HepG2 (cell line): ENCODE data around the gene AP1M1. TPM values are rescaled to one million over a fixed set of nuclear protein-coding genes. Genes with fewer than 3 reads are reported as not detected.

Experiments
- CREB1 ChIP-seq, 2 experiments: fragments of 450-650 bp in 1 of 2; IDR thresholded peaks; 2 replicates each; pipeline ENCODE4 v1.6.1; 2016 to 2017; ENCODE audit warnings: control low read depth in 1 of 2, mild to moderate bottlenecking in 1 of 2, missing compliant biosample characterization in 1 of 2, missing genetic modification characterization in 1 of 2
- FOXK1 ChIP-seq: sonication (generic); formaldehyde crosslinking; IDR thresholded peaks from 2 replicates; pipeline ENCODE4 v1.4.0; 2020; ENCODE audit warnings: low read depth, missing genetic modification reagents, borderline replicate concordance
- FOXO1 ChIP-seq: sonication (generic); formaldehyde crosslinking; IDR thresholded peaks from 2 replicates; pipeline ENCODE4 v1.4.0; 2020; ENCODE audit warnings: missing genetic modification reagents
- MTF2 ChIP-seq: sonication (generic); formaldehyde crosslinking; IDR thresholded peaks from 2 replicates; pipeline ENCODE4 v1.5.0; 2020; ENCODE audit warnings: missing genetic modification reagents, borderline replicate concordance
- SATB2 ChIP-seq: sonication (generic); formaldehyde crosslinking; IDR thresholded peaks from 2 replicates; pipeline ENCODE4 v1.5.0; 2020; ENCODE audit warnings: missing genetic modification reagents
- SYNCRIP ChIP-seq: fragments of 200-400 bp; formaldehyde crosslinking; IDR thresholded peaks from 2 replicates; pipeline ENCODE4 v1.6.1; 2018; ENCODE audit warnings: mild to moderate bottlenecking, low read depth, low read length; ENCODE audit not compliant: insufficient read depth
- TP53 ChIP-seq: sonication (generic); formaldehyde crosslinking; conservative IDR thresholded peaks from 2 replicates; pipeline ENCODE4 v1.4.0; 2020; ENCODE audit warnings: missing genetic modification reagents
- ZNF605 ChIP-seq: sonication (generic); formaldehyde crosslinking; IDR thresholded peaks from 2 replicates; pipeline ENCODE4 v1.8.0; 2022; ENCODE audit warnings: mild to moderate bottlenecking, missing genetic modification reagents
- ZNF724P ChIP-seq: sonication (generic); formaldehyde crosslinking; IDR thresholded peaks from 2 replicates; pipeline ENCODE4 v1.8.0; 2022; ENCODE audit warnings: missing genetic modification reagents, borderline replicate concordance
- ZNF768 ChIP-seq: sonication (generic); formaldehyde crosslinking; IDR thresholded peaks from 2 replicates; pipeline ENCODE4 v1.4.0; 2020; ENCODE audit warnings: missing genetic modification reagents
- ZSCAN31 ChIP-seq: sonication (generic); formaldehyde crosslinking; IDR thresholded peaks from 2 replicates; pipeline ENCODE4 v1.5.0; 2020; ENCODE audit warnings: low read depth, mild to moderate bottlenecking, missing genetic modification reagents
- polyA plus RNA-seq, 8 experiments: library from polyadenylated mRNA; depleted of rRNA in 3 of 8; stranded (reverse) in 7 of 8; unstranded in 1 of 8; fragments of >200 nt; fragmentation: Illumina TruSeq in 4 of 8; extraction: Trizol in 4 of 8; gene quantifications; 2 replicates each; pipeline versions ENCODE4 v1.2.1 to v1.2.3, GENCODE V29; 2011 to 2016; ENCODE audit warnings: low read depth in 4 of 8, missing spikeins in 1 of 8, mixed read lengths in 1 of 8; ENCODE audit not compliant: insufficient read depth in 1 of 8
- total RNA-seq, 5 experiments: library from RNA; depleted of rRNA; stranded (reverse); fragments of >200 nt; fragmentation: Illumina TruSeq; extraction: Trizol; gene quantifications; 2 replicates each; pipeline ENCODE4 v1.2.3, GENCODE V29; 2016; ENCODE audit warnings: low read depth in 1 of 5
- TF ChIP-seq, protein P1 (sequence below): IDR thresholded peaks from 2 replicates; pipeline ENCODE4 v1.6.1; 2012; ENCODE audit warnings: inconsistent platforms
- TF ChIP-seq, protein P2 (sequence below): IDR thresholded peaks from 2 replicates; pipeline ENCODE4 v1.6.1; 2016; ENCODE audit warnings: mild to moderate bottlenecking
- TF ChIP-seq, protein P3 (sequence below): sonication (generic); formaldehyde crosslinking; IDR thresholded peaks from 2 replicates; pipeline ENCODE4 v1.4.0; 2020; ENCODE audit warnings: missing genetic modification reagents, mild to moderate bottlenecking, borderline replicate concordance
- TF ChIP-seq, protein P4 (sequence below): sonication (generic); formaldehyde crosslinking; IDR thresholded peaks from 2 replicates; pipeline ENCODE4 v1.9.0; 2021; ENCODE audit warnings: mild to moderate bottlenecking, missing genetic modification reagents

Gene AP1M1
- total and polyA plus RNA-seq, 2 of the 13 experiments (the other 11 are each of a cell fraction or from before 2014, with no cell fraction given), result 34.4 to 46.1 TPM

DNA sequence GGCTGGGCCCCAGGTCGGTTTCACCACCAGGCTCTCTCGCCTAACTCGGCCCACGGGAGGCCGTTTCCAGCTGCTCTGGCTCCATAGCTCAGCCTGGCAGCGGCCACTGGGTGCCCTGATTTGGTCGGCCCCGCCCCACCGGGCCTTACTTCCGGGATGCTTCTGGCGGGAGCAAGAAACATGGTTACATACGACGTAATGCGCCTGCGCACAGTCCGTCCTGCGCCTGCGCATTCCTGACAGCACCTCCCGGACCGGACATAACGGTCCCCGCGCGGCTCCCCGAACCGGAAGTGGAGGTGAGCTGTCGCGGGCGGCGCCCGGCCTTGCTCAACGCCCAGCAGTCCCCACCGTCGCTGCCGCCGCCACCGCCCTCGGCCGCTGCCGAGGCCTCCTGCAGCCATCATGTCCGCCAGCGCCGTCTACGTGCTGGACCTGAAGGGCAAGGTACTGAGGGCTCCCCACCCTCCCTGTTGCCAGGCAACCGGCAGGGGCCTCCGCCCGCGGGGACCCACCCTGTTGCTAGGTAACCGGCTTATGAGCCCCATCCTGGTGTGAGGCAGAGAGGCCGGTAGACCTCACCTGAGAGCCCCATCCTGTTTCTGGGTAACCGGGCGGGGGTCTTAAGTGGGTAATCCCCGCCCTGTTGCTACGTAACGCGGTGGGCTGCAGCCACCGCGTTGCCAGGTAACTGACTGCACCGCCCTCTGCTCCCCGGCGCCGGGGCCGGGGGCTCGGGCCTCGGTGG is at the start of gene AP1M1 (continued):
- TF ChIP-seq FOXK1 (peak; percentile 81), SATB2 (CRISPR knock-in tag) (no peak), SYNCRIP (no peak), CREB1 (IDR thresholded peaks at IDR 0.05) (no peak), CREB1 (CRISPR knock-in tag; IDR thresholded peaks at IDR 0.05) (no peak), ZNF724P (peak; percentile 70; the same call in 1 of the 2 replicates), MTF2 (CRISPR knock-in tag) (no peak), ZSCAN31 (CRISPR knock-in tag) (peak; percentile 57), TP53 (CRISPR knock-in tag) (no peak), ZNF605 (CRISPR knock-in tag) (peak; percentile 59; the same call in 1 of the 2 replicates), FOXO1 (no peak), ZNF768 (CRISPR knock-in tag) (peak; percentile 31; the same call in 1 of the 2 replicates)
- TF ChIP-seq, protein P1, sequence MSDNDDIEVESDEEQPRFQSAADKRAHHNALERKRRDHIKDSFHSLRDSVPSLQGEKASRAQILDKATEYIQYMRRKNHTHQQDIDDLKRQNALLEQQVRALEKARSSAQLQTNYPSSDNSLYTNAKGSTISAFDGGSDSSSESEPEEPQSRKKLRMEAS, result peak; percentile 67
- TF ChIP-seq, protein P2, sequence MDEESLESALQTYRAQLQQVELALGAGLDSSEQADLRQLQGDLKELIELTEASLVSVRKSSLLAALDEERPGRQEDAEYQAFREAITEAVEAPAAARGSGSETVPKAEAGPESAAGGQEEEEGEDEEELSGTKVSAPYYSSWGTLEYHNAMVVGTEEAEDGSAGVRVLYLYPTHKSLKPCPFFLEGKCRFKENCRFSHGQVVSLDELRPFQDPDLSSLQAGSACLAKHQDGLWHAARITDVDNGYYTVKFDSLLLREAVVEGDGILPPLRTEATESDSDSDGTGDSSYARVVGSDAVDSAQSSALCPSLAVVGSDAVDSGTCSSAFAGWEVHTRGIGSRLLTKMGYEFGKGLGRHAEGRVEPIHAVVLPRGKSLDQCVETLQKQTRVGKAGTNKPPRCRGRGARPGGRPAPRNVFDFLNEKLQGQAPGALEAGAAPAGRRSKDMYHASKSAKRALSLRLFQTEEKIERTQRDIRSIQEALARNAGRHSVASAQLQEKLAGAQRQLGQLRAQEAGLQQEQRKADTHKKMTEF (CRISPR knock-in tag), result peak; percentile 69; the same call in 1 of the 2 replicates
- TF ChIP-seq, protein P3, sequence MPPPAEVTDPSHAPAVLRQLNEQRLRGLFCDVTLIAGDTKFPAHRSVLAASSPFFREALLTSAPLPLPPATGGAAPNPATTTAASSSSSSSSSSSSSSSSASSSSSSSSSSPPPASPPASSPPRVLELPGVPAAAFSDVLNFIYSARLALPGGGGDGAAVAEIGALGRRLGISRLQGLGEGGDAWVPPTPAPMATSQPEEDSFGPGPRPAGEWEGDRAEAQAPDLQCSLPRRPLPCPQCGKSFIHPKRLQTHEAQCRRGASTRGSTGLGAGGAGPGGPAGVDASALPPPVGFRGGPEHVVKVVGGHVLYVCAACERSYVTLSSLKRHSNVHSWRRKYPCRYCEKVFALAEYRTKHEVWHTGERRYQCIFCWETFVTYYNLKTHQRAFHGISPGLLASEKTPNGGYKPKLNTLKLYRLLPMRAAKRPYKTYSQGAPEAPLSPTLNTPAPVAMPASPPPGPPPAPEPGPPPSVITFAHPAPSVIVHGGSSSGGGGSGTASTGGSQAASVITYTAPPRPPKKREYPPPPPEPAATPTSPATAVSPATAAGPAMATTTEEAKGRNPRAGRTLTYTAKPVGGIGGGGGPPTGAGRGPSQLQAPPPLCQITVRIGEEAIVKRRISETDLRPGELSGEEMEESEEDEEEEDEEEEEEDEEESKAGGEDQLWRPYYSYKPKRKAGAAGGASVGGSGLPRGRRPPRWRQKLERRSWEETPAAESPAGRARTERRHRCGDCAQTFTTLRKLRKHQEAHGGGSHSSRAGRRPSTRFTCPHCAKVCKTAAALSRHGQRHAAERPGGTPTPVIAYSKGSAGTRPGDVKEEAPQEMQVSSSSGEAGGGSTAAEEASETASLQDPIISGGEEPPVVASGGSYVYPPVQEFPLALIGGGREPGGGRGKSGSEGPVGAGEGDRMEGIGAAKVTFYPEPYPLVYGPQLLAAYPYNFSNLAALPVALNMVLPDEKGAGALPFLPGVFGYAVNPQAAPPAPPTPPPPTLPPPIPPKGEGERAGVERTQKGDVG (CRISPR knock-in tag), result 0 out of 2 replicates have a peak, but pooled peaks have one; percentile 42
- TF ChIP-seq, protein P4, sequence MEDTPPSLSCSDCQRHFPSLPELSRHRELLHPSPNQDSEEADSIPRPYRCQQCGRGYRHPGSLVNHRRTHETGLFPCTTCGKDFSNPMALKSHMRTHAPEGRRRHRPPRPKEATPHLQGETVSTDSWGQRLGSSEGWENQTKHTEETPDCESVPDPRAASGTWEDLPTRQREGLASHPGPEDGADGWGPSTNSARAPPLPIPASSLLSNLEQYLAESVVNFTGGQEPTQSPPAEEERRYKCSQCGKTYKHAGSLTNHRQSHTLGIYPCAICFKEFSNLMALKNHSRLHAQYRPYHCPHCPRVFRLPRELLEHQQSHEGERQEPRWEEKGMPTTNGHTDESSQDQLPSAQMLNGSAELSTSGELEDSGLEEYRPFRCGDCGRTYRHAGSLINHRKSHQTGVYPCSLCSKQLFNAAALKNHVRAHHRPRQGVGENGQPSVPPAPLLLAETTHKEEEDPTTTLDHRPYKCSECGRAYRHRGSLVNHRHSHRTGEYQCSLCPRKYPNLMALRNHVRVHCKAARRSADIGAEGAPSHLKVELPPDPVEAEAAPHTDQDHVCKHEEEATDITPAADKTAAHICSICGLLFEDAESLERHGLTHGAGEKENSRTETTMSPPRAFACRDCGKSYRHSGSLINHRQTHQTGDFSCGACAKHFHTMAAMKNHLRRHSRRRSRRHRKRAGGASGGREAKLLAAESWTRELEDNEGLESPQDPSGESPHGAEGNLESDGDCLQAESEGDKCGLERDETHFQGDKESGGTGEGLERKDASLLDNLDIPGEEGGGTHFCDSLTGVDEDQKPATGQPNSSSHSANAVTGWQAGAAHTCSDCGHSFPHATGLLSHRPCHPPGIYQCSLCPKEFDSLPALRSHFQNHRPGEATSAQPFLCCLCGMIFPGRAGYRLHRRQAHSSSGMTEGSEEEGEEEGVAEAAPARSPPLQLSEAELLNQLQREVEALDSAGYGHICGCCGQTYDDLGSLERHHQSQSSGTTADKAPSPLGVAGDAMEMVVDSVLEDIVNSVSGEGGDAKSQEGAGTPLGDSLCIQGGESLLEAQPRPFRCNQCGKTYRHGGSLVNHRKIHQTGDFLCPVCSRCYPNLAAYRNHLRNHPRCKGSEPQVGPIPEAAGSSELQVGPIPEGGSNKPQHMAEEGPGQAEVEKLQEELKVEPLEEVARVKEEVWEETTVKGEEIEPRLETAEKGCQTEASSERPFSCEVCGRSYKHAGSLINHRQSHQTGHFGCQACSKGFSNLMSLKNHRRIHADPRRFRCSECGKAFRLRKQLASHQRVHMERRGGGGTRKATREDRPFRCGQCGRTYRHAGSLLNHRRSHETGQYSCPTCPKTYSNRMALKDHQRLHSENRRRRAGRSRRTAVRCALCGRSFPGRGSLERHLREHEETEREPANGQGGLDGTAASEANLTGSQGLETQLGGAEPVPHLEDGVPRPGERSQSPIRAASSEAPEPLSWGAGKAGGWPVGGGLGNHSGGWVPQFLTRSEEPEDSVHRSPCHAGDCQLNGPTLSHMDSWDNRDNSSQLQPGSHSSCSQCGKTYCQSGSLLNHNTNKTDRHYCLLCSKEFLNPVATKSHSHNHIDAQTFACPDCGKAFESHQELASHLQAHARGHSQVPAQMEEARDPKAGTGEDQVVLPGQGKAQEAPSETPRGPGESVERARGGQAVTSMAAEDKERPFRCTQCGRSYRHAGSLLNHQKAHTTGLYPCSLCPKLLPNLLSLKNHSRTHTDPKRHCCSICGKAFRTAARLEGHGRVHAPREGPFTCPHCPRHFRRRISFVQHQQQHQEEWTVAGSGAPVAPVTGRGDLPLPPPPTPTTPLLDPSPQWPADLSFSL (CRISPR knock-in tag), result no peak
